ENCODE measurements around the gene PLXDC1.

PLXDC1 gene

GRCh38 chr17:39090400-39090799 is 61.0 kb downstream of the PLXDC1 start:
- DNase-seq (ENCODE audit: extremely low read depth, low read depth): no peak
- TF ChIP-seq CTCF (IDR thresholded peaks at IDR 0.05; ENCODE audit: low read depth, low read length, missing control alignments): no peak
- H3K4me3 ChIP-seq (replicated peaks; ENCODE audit: low read depth, low read length): no peak overlapping the region

- no peak for TF ChIP-seq CTCF (IDR thresholded peaks at IDR 0.05; ENCODE audit: low read depth, low read length, missing control alignments)
- H3K4me3 ChIP-seq (replicated peaks; ENCODE audit: low read depth, low read length): no peak overlapping the region
- DNase-seq (ENCODE audit: extremely low read depth, low read depth): no peak
These were observed 66.9 kb downstream of the PLXDC1 start for GRCh38 chr17:39084558-39084957.

- TF ChIP-seq CTCF (IDR thresholded peaks at IDR 0.05; ENCODE audit: low read depth, low read length, missing control alignments): no peak
- H3K4me3 ChIP-seq (replicated peaks; ENCODE audit: low read depth, low read length): no peak overlapping the region
- no peak for DNase-seq (ENCODE audit: extremely low read depth, low read depth)
These were observed 68.2 kb downstream of the PLXDC1 start for GRCh38 chr17:39083270-39083669.

GRCh38 chr17:39082482-39082881 is 69.0 kb downstream of the PLXDC1 start:
- TF ChIP-seq CTCF (IDR thresholded peaks at IDR 0.05; ENCODE audit: low read depth, low read length, missing control alignments): no peak
- no peak for DNase-seq (ENCODE audit: extremely low read depth, low read depth)

GRCh38 chr17:39081851-39082250 is 69.6 kb downstream of the PLXDC1 start:
- no peak overlapping the region for H3K4me3 ChIP-seq (replicated peaks; ENCODE audit: low read depth, low read length)
- DNase-seq (ENCODE audit: extremely low read depth, low read depth): no peak
- no peak for TF ChIP-seq CTCF (IDR thresholded peaks at IDR 0.05; ENCODE audit: low read depth, low read length, missing control alignments)

More at GRCh38 chr17:39082482-39082881, 69.0 kb downstream of the PLXDC1 start:
- H3K4me3 ChIP-seq (replicated peaks; ENCODE audit: low read depth, low read length): no peak overlapping the region

- H3K4me3 ChIP-seq (replicated peaks; ENCODE audit: low read depth, low read length): no peak overlapping the region
- no peak for TF ChIP-seq CTCF (IDR thresholded peaks at IDR 0.05; ENCODE audit: low read depth, low read length, missing control alignments)
- DNase-seq (ENCODE audit: extremely low read depth, low read depth): no peak
These were observed 70.9 kb downstream of the PLXDC1 start for GRCh38 chr17:39080421-39081078.

- no peak for DNase-seq (ENCODE audit: extremely low read depth, low read depth)
- no peak for TF ChIP-seq CTCF (IDR thresholded peaks at IDR 0.05; ENCODE audit: low read depth, low read length, missing control alignments)
- H3K4me3 ChIP-seq (replicated peaks; ENCODE audit: low read depth, low read length): no peak overlapping the region
These were observed 71.6 kb downstream of the PLXDC1 start for GRCh38 chr17:39079836-39080235.

Data from HFF-Myc (cell line).